Measurements from ENCODE around the gene LYRM9. TPM values are rescaled to one million over a fixed set of nuclear protein-coding genes. Genes with fewer than 3 reads are reported as not detected.
"Not testable (repeated sequence)": the region's sequence is repeated elsewhere in the genome, so short reads cannot be mapped to it uniquely, and the experiment has no call there.

The LYRM9 gene
- total RNA-seq, 8 experiments from 2014 or later: 6.7 to 45.8 (median 14.4) TPM

- in situ Hi-C loops (cut with MboI; ENCODE audit: low pct_unique_long_range_greater_than_20kb in 2 of 9, low sequenced_read_pairs in 9 of 9, unreplicated experiment in 9 of 9): loop anchor here in 3 of 9 experiments (10.0 to 25.0 kb wide), 5 partner anchors 64 to 217 kb away; partner anchors contain the start of genes NLK (in 1 of the 3) and NOS2 (in 1 of the 3)
- ATAC-seq (replicated peaks in 6 of 8): no peak
- Histone ChIP-seq H3K4me3 (no peak overlapping the region), H3K27ac (no peak overlapping the region), H3K4me1 (replicated peaks in 1 of 2) (no peaks in the 10 kb centered on the region)
- 50 to 100% (median 80%) methylated on average over 1 to 3 of the region's 3 CpGs; no CpG with 5 or more reads in 4 of the 10 experiments for WGBS, 10 experiments
Measured at GRCh38 chr17:27920569-27920968, 27.4 kb upstream of the LYRM9 start.

- in situ Hi-C loops (cut with MboI; ENCODE audit: low pct_unique_long_range_greater_than_20kb in 2 of 9, low sequenced_read_pairs in 9 of 9, unreplicated experiment in 9 of 9): loop anchor here in 2 of 9 experiments (25.0 kb wide), 4 partner anchors 93 to 218 kb away; partner anchors contain the start of genes NLK (in 1 of the 2) and NOS2 (in 1 of the 2)
- WGBS, 10 experiments: 17 to 80% (median 62%) methylated on average over 1 to 7 of the region's 7 CpGs; no CpG with 5 or more reads in 1 of the 10 experiments
- ATAC-seq (replicated peaks in 6 of 8): peak in 3 of 8 experiments; percentile 46 to 80 (median 75)
Measured at GRCh38 chr17:27919079-27919478, 25.9 kb upstream of the LYRM9 start.

GRCh38 chr17:27918498-27918897 is 25.3 kb upstream of the LYRM9 start:
- Histone ChIP-seq H3K4me1 (replicated peaks in 1 of 2) (no peaks in the 10 kb centered on the region), H3K27ac (no peak overlapping the region), H3K4me3 (no peak overlapping the region)
- in situ Hi-C loops (cut with MboI; ENCODE audit: low pct_unique_long_range_greater_than_20kb in 2 of 9, low sequenced_read_pairs in 9 of 9, unreplicated experiment in 9 of 9): loop anchor here in 2 of 9 experiments (25.0 kb wide), 4 partner anchors 94 to 219 kb away; partner anchors contain the start of genes NLK (in 1 of the 2) and NOS2 (in 1 of the 2)
- peak in 1 of 8 experiments; percentile 48 for ATAC-seq (replicated peaks in 6 of 8)
- 45 to 100% (median 100%) methylated on average over 1 of the region's 1 CpG; no CpG with 5 or more reads in 3 of the 10 experiments for whole genome bisulfite sequencing, 10 experiments

More at GRCh38 chr17:27919079-27919478, 25.9 kb upstream of the LYRM9 start:
- Histone ChIP-seq H3K4me1 (replicated peaks in 1 of 2) (no peaks in the 10 kb centered on the region), H3K4me3 (no peak overlapping the region), H3K27ac (no peak overlapping the region)

- ATAC-seq (replicated peaks in 6 of 8): no peak
- WGBS, 10 experiments: no CpG with 5 or more reads among the region's 1 CpG
- Histone ChIP-seq H3K4me3 (no peak overlapping the region), H3K27ac (no peak overlapping the region), H3K4me1 (replicated peaks in 1 of 2) (no peaks in the 10 kb centered on the region)
- in situ Hi-C loops (cut with MboI; ENCODE audit: low pct_unique_long_range_greater_than_20kb in 2 of 9, low sequenced_read_pairs in 9 of 9, unreplicated experiment in 9 of 9): loop anchor here in 2 of 9 experiments (25.0 kb wide), 4 partner anchors 95 to 220 kb away; partner anchors contain the start of genes NLK (in 1 of the 2) and NOS2 (in 1 of the 2)
Measured at GRCh38 chr17:27917000-27917399, 23.8 kb upstream of the LYRM9 start.

GRCh38 chr17:27915709-27916108 is 22.5 kb upstream of the LYRM9 start:
- Histone ChIP-seq H3K4me3 (no peak overlapping the region), H3K4me1 (replicated peaks in 1 of 2) (no peaks in the 10 kb centered on the region), H3K27ac (no peak overlapping the region)
- peak in 7 of 8 experiments; percentile 46 to 90 (median 81) for ATAC-seq (replicated peaks in 6 of 8)
- WGBS, 10 experiments: 0 to 58% (median 4%) methylated on average over 2 to 6 of the region's 7 CpGs; no CpG with 5 or more reads in 4 of the 10 experiments
- in situ Hi-C loops (cut with MboI; ENCODE audit: low pct_unique_long_range_greater_than_20kb in 2 of 9, low sequenced_read_pairs in 9 of 9, unreplicated experiment in 9 of 9): loop anchor here in 2 of 9 experiments (25.0 kb wide), 4 partner anchors 97 to 222 kb away; partner anchors contain the start of genes NLK (in 1 of the 2) and NOS2 (in 1 of the 2)

- WGBS, 10 experiments: 20 to 60% (median 38%) methylated on average over 1 to 7 of the region's 7 CpGs; no CpG with 5 or more reads in 5 of the 10 experiments
- in situ Hi-C loops (cut with MboI; ENCODE audit: low pct_unique_long_range_greater_than_20kb in 2 of 9, low sequenced_read_pairs in 9 of 9, unreplicated experiment in 9 of 9): loop anchor here in 2 of 9 experiments (25.0 kb wide), 4 partner anchors 98 to 223 kb away; partner anchors contain the start of genes NLK (in 1 of the 2) and NOS2 (in 1 of the 2)
- no peak for ATAC-seq (replicated peaks in 6 of 8)
- Histone ChIP-seq H3K4me1 (replicated peaks in 1 of 2) (no peaks in the 10 kb centered on the region), H3K27ac (no peak overlapping the region), H3K4me3 (no peak overlapping the region)
Measured at GRCh38 chr17:27914382-27914781, 21.2 kb upstream of the LYRM9 start.

- Histone ChIP-seq H3K27ac (no peak overlapping the region), H3K4me3 (no peak overlapping the region), H3K4me1 (replicated peaks in 1 of 2) (no peaks in the 10 kb centered on the region)
- peak in 2 of 8 experiments; percentile 20 to 28 for ATAC-seq (replicated peaks in 6 of 8)
- 0 to 100% (median 38%) methylated on average over 1 to 2 of the region's 2 CpGs; no CpG with 5 or more reads in 3 of the 10 experiments for WGBS, 10 experiments
- in situ Hi-C loops (cut with MboI; ENCODE audit: low pct_unique_long_range_greater_than_20kb in 2 of 9, low sequenced_read_pairs in 9 of 9, unreplicated experiment in 9 of 9): loop anchor here in 2 of 9 experiments (25.0 kb wide), 4 partner anchors 99 to 224 kb away; partner anchors contain the start of genes NLK (in 1 of the 2) and NOS2 (in 1 of the 2)
Measured at GRCh38 chr17:27912964-27913363, 19.8 kb upstream of the LYRM9 start.

GRCh38 chr17:27912299-27912698 is 19.1 kb upstream of the LYRM9 start:
- H3K4me1 ChIP-seq (replicated peaks in 1 of 2); H3K4me3 ChIP-seq; H3K27ac ChIP-seq; ATAC-seq (replicated peaks in 6 of 8): not testable (repeated sequence)
- in situ Hi-C loops (cut with MboI; ENCODE audit: low pct_unique_long_range_greater_than_20kb in 2 of 9, low sequenced_read_pairs in 9 of 9, unreplicated experiment in 9 of 9): loop anchor here in 2 of 9 experiments (25.0 kb wide), 4 partner anchors 100 to 225 kb away; partner anchors contain the start of genes NLK (in 1 of the 2) and NOS2 (in 1 of the 2)
- WGBS, 10 experiments: no CpG with 5 or more reads among the region's 3 CpGs

- H3K27ac ChIP-seq: no peak overlapping the region
- in situ Hi-C loops (cut with MboI; ENCODE audit: low pct_unique_long_range_greater_than_20kb in 2 of 9, low sequenced_read_pairs in 9 of 9, unreplicated experiment in 9 of 9): loop anchor here in 2 of 9 experiments (25.0 kb wide), 4 partner anchors 96 to 229 kb away; partner anchors contain the start of genes NLK (in 1 of the 2) and NOS2 (in 1 of the 2)
- 50 to 100% (median 79%) methylated on average over 1 to 4 of the region's 4 CpGs; no CpG with 5 or more reads in 2 of the 10 experiments for WGBS, 10 experiments
- H3K4me3 ChIP-seq: no peak overlapping the region
- no peak for ATAC-seq (replicated peaks in 6 of 8)
- peaks cover 0 to 9% of the 10 kb centered on the region in 2 donors for H3K4me1 ChIP-seq (replicated peaks in 1 of 2)
Measured at GRCh38 chr17:27907976-27908558, 14.9 kb upstream of the LYRM9 start.

- Histone ChIP-seq H3K27ac (no peak overlapping the region), H3K4me1 (replicated peaks in 1 of 2) (peaks cover 0 to 9% of the 10 kb centered on the region in 2 donors), H3K4me3 (no peak overlapping the region)
- 13 to 83% (median 46%) methylated on average over 1 to 3 of the region's 3 CpGs; no CpG with 5 or more reads in 3 of the 10 experiments for WGBS, 10 experiments
- ATAC-seq (replicated peaks in 6 of 8): no peak
- in situ Hi-C loops (cut with MboI; ENCODE audit: low pct_unique_long_range_greater_than_20kb in 2 of 9, low sequenced_read_pairs in 9 of 9, unreplicated experiment in 9 of 9): loop anchor here in 2 of 9 experiments (25.0 kb wide), 4 partner anchors 94 to 231 kb away; partner anchors contain the start of genes NLK (in 1 of the 2) and NOS2 (in 1 of the 2)
Measured at GRCh38 chr17:27906623-27907022, 13.5 kb upstream of the LYRM9 start.

GRCh38 chr17:27906226-27906580 is 13.0 kb upstream of the LYRM9 start:
- no peak for ATAC-seq (replicated peaks in 6 of 8)
- no peak overlapping the region for H3K27ac ChIP-seq
- H3K4me3 ChIP-seq: no peak overlapping the region
- in situ Hi-C loops (cut with MboI; ENCODE audit: low pct_unique_long_range_greater_than_20kb in 2 of 9, low sequenced_read_pairs in 9 of 9, unreplicated experiment in 9 of 9): loop anchor here in 2 of 9 experiments (25.0 kb wide), 4 partner anchors 94 to 231 kb away; partner anchors contain the start of genes NLK (in 1 of the 2) and NOS2 (in 1 of the 2)
- H3K4me1 ChIP-seq (replicated peaks in 1 of 2): peaks cover 0 to 9% of the 10 kb centered on the region in 2 donors

GRCh38 chr17:27905447-27906225 is 12.5 kb upstream of the LYRM9 start:
- WGBS, 10 experiments: 0 to 85% (median 68%) methylated on average over 1 to 6 of the region's 9 CpGs; no CpG with 5 or more reads in 1 of the 10 experiments
- peaks cover 0 to 9% of the 10 kb centered on the region in 2 donors for H3K4me1 ChIP-seq (replicated peaks in 1 of 2)
- H3K4me3 ChIP-seq: no peak overlapping the region
- H3K27ac ChIP-seq: peak overlapping the region in 1 of 2 donors; percentile 44
- ATAC-seq (replicated peaks in 6 of 8): peak; percentile 6 to 89 (median 73)
- in situ Hi-C loops (cut with MboI; ENCODE audit: low pct_unique_long_range_greater_than_20kb in 2 of 9, low sequenced_read_pairs in 9 of 9, unreplicated experiment in 9 of 9): loop anchor here in 2 of 9 experiments (25.0 kb wide), 4 partner anchors 93 to 232 kb away; partner anchors contain the start of genes NLK (in 1 of the 2) and NOS2 (in 1 of the 2)
